OCI-LY3 (cell line): ENCODE results near the gene GDPGP1.

Experiments
- EZH2phosphoT487 ChIP-seq: fragments of 200-600 bp; shearing (Covaris generic); IDR thresholded peaks from 2 replicates; pipeline ENCODE4 v1.6.1; 2018; ENCODE audit warnings: antibody characterized with exemption, mixed run types, low read depth
- TF ChIP-seq, protein P1 (sequence below): fragments of 200-600, 300-600 bp; sonication (generic); IDR thresholded peaks from 2 replicates; pipeline ENCODE4 v1.5.1; 2014; ENCODE audit warnings: antibody characterized with exemption, low read length, low read depth

DNA sequence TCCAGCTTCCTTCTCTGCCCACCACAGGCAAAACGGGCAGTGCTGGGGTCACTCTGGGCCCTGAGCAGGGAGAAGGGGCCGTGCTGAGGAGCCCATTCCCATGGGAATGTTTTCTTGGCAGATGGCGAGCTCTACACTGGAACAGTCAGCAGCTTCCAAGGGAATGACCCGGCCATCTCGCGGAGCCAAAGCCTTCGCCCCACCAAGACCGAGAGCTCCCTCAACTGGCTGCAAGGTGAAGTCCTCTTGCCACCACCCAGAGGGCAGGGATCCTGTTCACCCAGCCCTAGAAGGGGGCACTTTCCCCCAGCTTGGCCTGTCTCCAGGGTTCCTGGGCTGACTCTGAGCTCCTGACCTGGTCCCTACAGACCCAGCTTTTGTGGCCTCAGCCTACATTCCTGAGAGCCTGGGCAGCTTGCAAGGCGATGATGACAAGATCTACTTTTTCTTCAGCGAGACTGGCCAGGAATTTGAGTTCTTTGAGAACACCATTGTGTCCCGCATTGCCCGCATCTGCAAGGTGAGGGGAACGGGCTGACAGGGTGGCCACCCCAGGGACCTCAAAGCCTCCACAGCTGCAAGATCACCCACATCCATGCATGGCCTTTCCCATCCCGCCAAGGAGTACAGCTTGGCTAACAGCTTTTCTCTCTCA lies 12.6 kb upstream of the GDPGP1 start:
- TF ChIP-seq, protein P1, sequence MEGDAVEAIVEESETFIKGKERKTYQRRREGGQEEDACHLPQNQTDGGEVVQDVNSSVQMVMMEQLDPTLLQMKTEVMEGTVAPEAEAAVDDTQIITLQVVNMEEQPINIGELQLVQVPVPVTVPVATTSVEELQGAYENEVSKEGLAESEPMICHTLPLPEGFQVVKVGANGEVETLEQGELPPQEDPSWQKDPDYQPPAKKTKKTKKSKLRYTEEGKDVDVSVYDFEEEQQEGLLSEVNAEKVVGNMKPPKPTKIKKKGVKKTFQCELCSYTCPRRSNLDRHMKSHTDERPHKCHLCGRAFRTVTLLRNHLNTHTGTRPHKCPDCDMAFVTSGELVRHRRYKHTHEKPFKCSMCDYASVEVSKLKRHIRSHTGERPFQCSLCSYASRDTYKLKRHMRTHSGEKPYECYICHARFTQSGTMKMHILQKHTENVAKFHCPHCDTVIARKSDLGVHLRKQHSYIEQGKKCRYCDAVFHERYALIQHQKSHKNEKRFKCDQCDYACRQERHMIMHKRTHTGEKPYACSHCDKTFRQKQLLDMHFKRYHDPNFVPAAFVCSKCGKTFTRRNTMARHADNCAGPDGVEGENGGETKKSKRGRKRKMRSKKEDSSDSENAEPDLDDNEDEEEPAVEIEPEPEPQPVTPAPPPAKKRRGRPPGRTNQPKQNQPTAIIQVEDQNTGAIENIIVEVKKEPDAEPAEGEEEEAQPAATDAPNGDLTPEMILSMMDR = peak; percentile 85
- no peak for TF ChIP-seq EZH2phosphoT487
